Common myeloid progenitor, CD34-positive (primary cell): Measurements from ENCODE around the gene CCL21.
A peak's percentile ranks its signal among the peaks of the same experiment; 100 is the strongest.
"Not testable (repeated sequence)": the region's sequence is repeated elsewhere in the genome, so short reads cannot be mapped to it uniquely, and the experiment has no call there.

ENCODE experiments used
- CTCF ChIA-PET: fragments of 350-600 bp; sonication (Branson Sonifier 250); formaldehyde crosslinking; loops from one replicate; lab custom pipeline; 2021; ENCODE audit warnings: antibody characterized with exemption; lab: Charles Lee
- POLR2A ChIA-PET: fragments of 350-600 bp; sonication (Branson Sonifier 250); formaldehyde crosslinking; loops from one replicate; lab custom pipeline; 2021; ENCODE audit warnings: antibody characterized with exemption; lab: Charles Lee
- DNase-seq, 3 donors: peaks; one replicate each; pipeline versions ENCODE4 v3.0.0 to v3.0.0-alpha.2; 2013
- H3K27ac ChIP-seq, 2 experiments: 1 replicate in 1 of 2; 2 replicates in 1 of 2; pipeline ENCODE4 v1.7.0; 2013; ENCODE audit warnings: inconsistent platforms in 2 of 2, low read length in 2 of 2, mild to moderate bottlenecking in 2 of 2, low read depth in 1 of 2, moderate library complexity in 1 of 2; ENCODE audit not compliant: severe bottlenecking in 2 of 2, insufficient read depth in 1 of 2, poor library complexity in 1 of 2
- H3K27me3 ChIP-seq, 5 experiments: replicated peaks in 2 of 5; 1 replicate in 3 of 5; 2 replicates in 2 of 5; pipeline versions ENCODE4 v1.6.1 to v1.7.0; 2013; ENCODE audit warnings: low read length in 4 of 5, mild to moderate bottlenecking in 2 of 5, moderate library complexity in 2 of 5, inconsistent platforms in 1 of 5; ENCODE audit not compliant: insufficient read depth in 5 of 5, control insufficient read depth in 4 of 5
- H3K36me3 ChIP-seq, 4 experiments: 1 replicate in 2 of 4; 2 replicates in 2 of 4; pipeline versions ENCODE4 v1.6.1 to v1.7.0; 2013; ENCODE audit warnings: low read length in 3 of 4, control low read depth in 1 of 4, mild to moderate bottlenecking in 1 of 4; ENCODE audit not compliant: control insufficient read depth in 4 of 4, insufficient read depth in 4 of 4
- H3K4me1 ChIP-seq, 4 experiments: 1 replicate in 3 of 4; 2 replicates in 1 of 4; pipeline versions ENCODE4 v1.6.1 to v1.7.1; 2013; ENCODE audit warnings: low read length in 3 of 4, mild to moderate bottlenecking in 3 of 4, control low read depth in 1 of 4, inconsistent platforms in 1 of 4, moderate library complexity in 1 of 4; ENCODE audit not compliant: control insufficient read depth in 4 of 4, insufficient read depth in 4 of 4; ENCODE audit errors: control extremely low read depth in 1 of 4
- H3K4me3 ChIP-seq, 7 experiments: 1 replicate in 4 of 7; 2 replicates in 3 of 7; pipeline versions ENCODE4 v1.5.1 to v1.7.0; 2013; ENCODE audit warnings: mild to moderate bottlenecking in 7 of 7, low read length in 6 of 7, moderate library complexity in 6 of 7, inconsistent platforms in 2 of 7, low read depth in 2 of 7, control low read depth in 1 of 7; ENCODE audit not compliant: insufficient read depth in 4 of 7, control insufficient read depth in 1 of 7; ENCODE audit errors: extremely low read depth in 1 of 7
- H3K9me3 ChIP-seq, 5 experiments: 1 replicate in 4 of 5; 2 replicates in 1 of 5; pipeline versions ENCODE4 v1.6.1 to v1.7.1; 2013; ENCODE audit warnings: low read length in 4 of 5, mild to moderate bottlenecking in 2 of 5, inconsistent platforms in 1 of 5, low read depth in 1 of 5, moderate library complexity in 1 of 5; ENCODE audit not compliant: control insufficient read depth in 4 of 5, insufficient read depth in 2 of 5; ENCODE audit errors: control extremely low read depth in 1 of 5
- WGBS: methylation state at CpG from one replicate; pipeline ENCODE4 v1.1.5; 2013; ENCODE audit not compliant: insufficient coverage; 5-methylcytosine and 5-hydroxymethylcytosine counted together

CCL21 gene

GRCh38 chr9:34741628-34742027 is 31.7 kb upstream of the CCL21 start:
- 93% methylated on average over 5 of the region's 6 CpGs for WGBS
- H3K36me3 ChIP-seq: no peaks in the 10 kb centered on the region
- H3K27ac ChIP-seq: no peak overlapping the region
- H3K27me3 ChIP-seq: peaks cover 0 to 4% (median 2%) of the 10 kb centered on the region in 5 experiments
- H3K4me1 ChIP-seq: peaks cover 0 to 3% (median 1%) of the 10 kb centered on the region in 4 experiments
- CTCF ChIA-PET: interaction anchor here (0.7 kb wide), 1 partner anchor 17 kb away, joined by 3 read pairs; no protein-coding TSS in a partner anchor
- H3K4me3 ChIP-seq: no peak overlapping the region
- DNase-seq: peak; percentile 2 to 34 (median 30)
- H3K9me3 ChIP-seq: no peaks in the 10 kb centered on the region
- POLR2A ChIA-PET: no interaction called here

- WGBS: over 99% methylated on average over 18 of the region's 27 CpGs
- POLR2A ChIA-PET: not testable (repeated sequence)
- CTCF ChIA-PET: interaction anchor here (0.7 kb wide), 1 partner anchor 57 kb away, joined by 3 read pairs; no protein-coding TSS in a partner anchor
Measured at GRCh38 chr9:34740176-34740575, 30.2 kb upstream of the CCL21 start.

GRCh38 chr9:34737677-34738260 is 27.8 kb upstream of the CCL21 start:
- Histone ChIP-seq H3K27ac (no peak overlapping the region), H3K36me3 (no peaks in the 10 kb centered on the region), H3K27me3 (peaks cover 0 to 2% (median 0%) of the 10 kb centered on the region in 5 experiments), H3K4me3 (no peak overlapping the region), H3K9me3 (no peaks in the 10 kb centered on the region), H3K4me1 (peaks cover 0 to 3% (median 1%) of the 10 kb centered on the region in 4 experiments)
- ChIA-PET CTCF (interaction anchor here (0.6 to 2.0 kb wide), 2 partner anchors 15 to 35 kb away, joined by 3 to 4 read pairs; no protein-coding TSS in a partner anchor), POLR2A (no interaction called here)
- DNase-seq: no peak
- 100% methylated on average over 2 of the region's 6 CpGs for WGBS

More at GRCh38 chr9:34740176-34740575, 30.2 kb upstream of the CCL21 start:
- H3K4me1 ChIP-seq, H3K36me3 ChIP-seq, H3K9me3 ChIP-seq, H3K27me3 ChIP-seq, H3K27ac ChIP-seq, H3K4me3 ChIP-seq, DNase-seq: not testable (repeated sequence)

- no peak for DNase-seq
- Histone ChIP-seq H3K4me3 (no peak overlapping the region), H3K4me1 (no peaks in the 10 kb centered on the region), H3K9me3 (no peaks in the 10 kb centered on the region), H3K27ac (no peak overlapping the region), H3K36me3 (no peaks in the 10 kb centered on the region), H3K27me3 (peaks cover 0 to 2% (median 0%) of the 10 kb centered on the region in 5 experiments)
- CTCF ChIA-PET: interaction anchor here (1.2 kb wide), 1 partner anchor 100 kb away, joined by 3 read pairs; no protein-coding TSS in a partner anchor
- POLR2A ChIA-PET: no interaction called here
Measured at GRCh38 chr9:34734720-34735119, 24.8 kb upstream of the CCL21 start.

GRCh38 chr9:34732886-34733285 is 22.9 kb upstream of the CCL21 start:
- H3K4me3 ChIP-seq: no peak overlapping the region
- H3K27me3 ChIP-seq: peaks cover 0 to 1% (median 0%) of the 10 kb centered on the region in 5 experiments
- no peak overlapping the region for H3K27ac ChIP-seq
- WGBS: no CpG with 5 or more reads among the region's 2 CpGs
- DNase-seq: no peak
- ChIA-PET CTCF (no interaction called here), POLR2A (no interaction called here)
- no peaks in the 10 kb centered on the region for H3K4me1 ChIP-seq
- no peaks in the 10 kb centered on the region for H3K36me3 ChIP-seq
- no peaks in the 10 kb centered on the region for H3K9me3 ChIP-seq

- Histone ChIP-seq H3K4me1 (no peaks in the 10 kb centered on the region), H3K27me3 (peaks cover 0 to 1% (median 0%) of the 10 kb centered on the region in 5 experiments), H3K4me3 (no peak overlapping the region), H3K27ac (no peak overlapping the region), H3K36me3 (no peaks in the 10 kb centered on the region), H3K9me3 (no peaks in the 10 kb centered on the region)
- no peak for DNase-seq
- CTCF ChIA-PET: no interaction called here
- no CpG with 5 or more reads among the region's 1 CpG for WGBS
- POLR2A ChIA-PET: interaction anchor here (0.6 kb wide), 1 partner anchor 264 kb away, joined by 3 read pairs; no protein-coding TSS in a partner anchor
Measured at GRCh38 chr9:34732478-34732877, 22.5 kb upstream of the CCL21 start.

- CTCF ChIA-PET: no interaction called here
- Histone ChIP-seq H3K4me1 (no peaks in the 10 kb centered on the region), H3K27me3 (peaks cover 0 to 4% (median 0%) of the 10 kb centered on the region in 5 experiments), H3K4me3 (no peak overlapping the region), H3K36me3 (no peaks in the 10 kb centered on the region), H3K27ac (no peak overlapping the region), H3K9me3 (no peaks in the 10 kb centered on the region)
- POLR2A ChIA-PET: no interaction called here
- no peak for DNase-seq
- WGBS: 97% methylated on average over 11 of the region's 11 CpGs
Measured at GRCh38 chr9:34723141-34723540, 13.2 kb upstream of the CCL21 start.
